Right lobe of liver (tissue), 6 donors: Measurements from ENCODE around the gene MYL2. TPM values are rescaled to one million over a fixed set of nuclear protein-coding genes. Genes with fewer than 3 reads are reported as not detected.

Experiments used
- ATAC-seq, 4 donors: fragments of 200-7000 bp; cut with Tn5 transposase; one replicate each; pipeline ENCODE4 v1.9.1; 2020; ENCODE audit warnings: mild to moderate bottlenecking in 4 of 4, moderate library complexity in 4 of 4
- DNase-seq, 3 donors: peaks; one replicate each; pipeline ENCODE4 v3.0.0-alpha.2; 2020
- H3K27ac ChIP-seq, 3 donors: fragments of 200-600 bp; one replicate each; pipeline ENCODE4 v1.8.0; 2022
- H3K27me3 ChIP-seq, 2 donors: fragments of 200-600 bp; one replicate each; pipeline ENCODE4 v1.8.0; 2022
- H3K36me3 ChIP-seq, 4 donors: fragments of 200-600 bp; sonication (generic) in 1 of 4; one replicate each; pipeline versions ENCODE4 v1.5.1 to v1.8.0; 2017 to 2022; ENCODE audit warnings: control low read depth in 1 of 4
- H3K4me1 ChIP-seq, 4 donors: fragments of 200-600 bp; sonication (generic) in 1 of 4; one replicate each; pipeline versions ENCODE4 v1.5.1 to v1.8.0; 2017 to 2022; ENCODE audit warnings: control low read depth in 1 of 4
- H3K4me3 ChIP-seq, 3 donors: fragments of 200-600 bp; one replicate each; pipeline ENCODE4 v1.8.0; 2022
- H3K9me3 ChIP-seq, 4 donors: fragments of 200-600 bp; sonication (generic) in 1 of 4; one replicate each; pipeline versions ENCODE4 v1.5.1 to v1.8.0; 2017 to 2022; ENCODE audit warnings: control low read depth in 1 of 4
- POLR2A ChIP-seq: fragments of 450-650 bp; IDR thresholded peaks from one replicate; pipeline ENCODE4 v1.6.1; 2017; ENCODE audit warnings: antibody characterized with exemption, mild to moderate bottlenecking
- WGBS: methylation state at CpG from one replicate; pipeline ENCODE4 v1.1.6; 2018; ENCODE audit warnings: low coverage, low lambda C conversion rate; ENCODE audit not compliant: insufficient coverage; ENCODE audit errors: missing lambda C conversion rate; 5-methylcytosine and 5-hydroxymethylcytosine counted together
- intact Hi-C, 2 donors: fragments of 100-400 bp; cut with DNase I; formaldehyde crosslinking; loops; one replicate each; pipeline versions ENCODE4 v1.11.2 to v1.14.1; 2022
- total RNA-seq, 6 experiments: library from RNA; depleted of rRNA in 2 of 6; stranded (reverse); fragments of >200 nt in 2 of 6; fragmentation: NEBNext Ultra II Directional in 3 of 6; extraction: Animal tissue kit (Norgen Biotek cat#: 25700) in 3 of 6; gene quantifications; one replicate each; pipeline versions ENCODE4 v1.1.0 to v1.2.4, GENCODE V29; 2016 to 2023
- TF ChIP-seq, protein P1 (sequence below), 4 donors: fragments of 200-600 bp in 3 of 4; fragments of 450-650 bp in 1 of 4; IDR thresholded peaks; one replicate each; pipeline versions ENCODE4 v1.5.1 to v1.8.0; 2016 to 2022; ENCODE audit warnings: antibody characterized with exemption in 4 of 4, mild to moderate bottlenecking in 2 of 4
- donor health status: DM: no; HTN: yes; CAD: no.
- donor health status: DM: no; HTN: no; CAD: no.
- donor health status: DM: no; HTN: no; CAD: no.
- donor health status: DM: no; HTN: yes; CAD: no.
- donor health status: DM: no; HTN: yes; CAD: no.

The MYL2 gene
- total RNA-seq, 6 experiments from 2014 or later: 0.49 to 4.3 (median 1.0) TPM

DNA sequence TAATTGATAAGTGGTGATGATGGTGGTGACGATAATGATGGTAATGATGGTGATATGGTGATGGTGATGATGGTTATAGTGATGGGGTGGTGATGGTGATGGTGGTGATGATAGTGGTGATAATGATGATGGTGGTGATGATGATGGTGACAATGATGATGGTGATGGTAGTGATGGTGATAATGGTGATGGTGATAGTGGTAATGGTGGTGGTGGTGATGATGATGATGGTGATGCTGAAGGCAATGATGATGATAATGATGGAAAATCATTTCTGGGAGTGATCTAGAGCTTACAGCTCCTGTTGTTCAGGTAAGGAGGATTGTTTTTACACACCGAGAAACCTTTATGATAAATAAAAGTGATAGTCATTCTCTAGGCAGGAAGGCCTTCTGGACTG lies 39.7 kb downstream of the MYL2 start:
- TF ChIP-seq, protein P1, sequence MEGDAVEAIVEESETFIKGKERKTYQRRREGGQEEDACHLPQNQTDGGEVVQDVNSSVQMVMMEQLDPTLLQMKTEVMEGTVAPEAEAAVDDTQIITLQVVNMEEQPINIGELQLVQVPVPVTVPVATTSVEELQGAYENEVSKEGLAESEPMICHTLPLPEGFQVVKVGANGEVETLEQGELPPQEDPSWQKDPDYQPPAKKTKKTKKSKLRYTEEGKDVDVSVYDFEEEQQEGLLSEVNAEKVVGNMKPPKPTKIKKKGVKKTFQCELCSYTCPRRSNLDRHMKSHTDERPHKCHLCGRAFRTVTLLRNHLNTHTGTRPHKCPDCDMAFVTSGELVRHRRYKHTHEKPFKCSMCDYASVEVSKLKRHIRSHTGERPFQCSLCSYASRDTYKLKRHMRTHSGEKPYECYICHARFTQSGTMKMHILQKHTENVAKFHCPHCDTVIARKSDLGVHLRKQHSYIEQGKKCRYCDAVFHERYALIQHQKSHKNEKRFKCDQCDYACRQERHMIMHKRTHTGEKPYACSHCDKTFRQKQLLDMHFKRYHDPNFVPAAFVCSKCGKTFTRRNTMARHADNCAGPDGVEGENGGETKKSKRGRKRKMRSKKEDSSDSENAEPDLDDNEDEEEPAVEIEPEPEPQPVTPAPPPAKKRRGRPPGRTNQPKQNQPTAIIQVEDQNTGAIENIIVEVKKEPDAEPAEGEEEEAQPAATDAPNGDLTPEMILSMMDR (IDR thresholded peaks at IDR 0.05): no peak
- no peak overlapping the region for H3K4me3 ChIP-seq
- intact Hi-C loops: loop anchor here in 1 of 2 donors (10.0 kb wide), 1 partner anchor 176 kb away; no protein-coding TSS in a partner anchor
- H3K36me3 ChIP-seq: no peaks in the 10 kb centered on the region
- no peak for DNase-seq
- H3K27ac ChIP-seq: no peak overlapping the region
- H3K4me1 ChIP-seq: no peaks in the 10 kb centered on the region
- no peaks in the 10 kb centered on the region for H3K9me3 ChIP-seq
- ATAC-seq: no peak
- H3K27me3 ChIP-seq: no peaks in the 10 kb centered on the region
- WGBS: 61% methylated on average over 2 of the region's 2 CpGs

DNA sequence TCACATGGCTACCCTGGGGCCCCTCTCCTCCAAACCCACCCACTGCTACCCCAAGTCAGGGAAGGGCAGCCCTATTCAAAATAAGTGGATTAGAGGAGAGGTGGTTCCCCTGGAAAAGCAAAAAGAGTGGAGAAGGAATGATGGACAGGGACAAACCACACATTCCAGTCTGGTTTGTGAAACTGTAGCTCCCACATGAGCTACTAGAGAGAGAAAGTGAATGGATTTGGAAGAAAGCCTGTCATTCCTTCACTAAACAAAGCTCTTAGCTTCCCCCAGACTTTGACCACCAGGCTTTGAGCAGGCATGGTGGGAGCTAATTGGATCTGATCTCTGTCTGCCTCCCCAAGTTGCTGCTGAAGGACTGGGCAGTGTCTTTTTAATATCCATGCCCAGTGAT lies 45.6 kb downstream of the MYL2 start:
- no peak for ATAC-seq
- no peaks in the 10 kb centered on the region for H3K27me3 ChIP-seq
- H3K9me3 ChIP-seq: no peaks in the 10 kb centered on the region
- no peak overlapping the region for H3K4me3 ChIP-seq
- no peak overlapping the region for H3K27ac ChIP-seq
- no peak for DNase-seq
- intact Hi-C loops: no loop called here
- TF ChIP-seq, protein P1 (IDR thresholded peaks at IDR 0.05): no peak
- TF ChIP-seq POLR2A: no peak
- no peaks in the 10 kb centered on the region for H3K36me3 ChIP-seq
- H3K4me1 ChIP-seq: no peaks in the 10 kb centered on the region

DNA sequence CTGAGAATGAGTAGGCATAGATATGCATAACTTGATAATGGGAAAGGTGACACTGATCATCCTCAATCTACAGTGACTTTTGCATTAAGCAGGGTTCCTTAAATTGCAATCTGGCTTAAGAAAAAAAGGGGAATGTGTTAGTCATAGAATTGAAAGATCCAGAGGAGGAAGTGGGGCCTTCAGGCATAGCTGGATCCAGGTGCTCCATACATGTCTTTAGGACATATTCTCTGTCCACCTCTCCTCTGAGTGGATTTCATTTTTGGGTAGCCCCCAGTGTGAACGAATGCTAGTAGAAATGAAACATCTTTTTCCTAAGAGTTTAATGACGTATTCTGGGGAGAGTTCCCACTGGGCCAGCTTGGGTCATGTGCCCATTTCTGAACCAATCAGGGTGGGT lies 46.0 kb downstream of the MYL2 start:
- H3K36me3 ChIP-seq: no peaks in the 10 kb centered on the region
- no peak overlapping the region for H3K27ac ChIP-seq
- H3K4me1 ChIP-seq: no peaks in the 10 kb centered on the region
- TF ChIP-seq, protein P1 (IDR thresholded peaks at IDR 0.05): no peak
- no peak for TF ChIP-seq POLR2A
- DNase-seq (no peak), ATAC-seq (no peak)
- WGBS: 70% methylated on average over 2 of the region's 2 CpGs
- intact Hi-C loops: no loop called here
- H3K4me3 ChIP-seq: no peak overlapping the region
- no peaks in the 10 kb centered on the region for H3K9me3 ChIP-seq
- H3K27me3 ChIP-seq: no peaks in the 10 kb centered on the region

DNA sequence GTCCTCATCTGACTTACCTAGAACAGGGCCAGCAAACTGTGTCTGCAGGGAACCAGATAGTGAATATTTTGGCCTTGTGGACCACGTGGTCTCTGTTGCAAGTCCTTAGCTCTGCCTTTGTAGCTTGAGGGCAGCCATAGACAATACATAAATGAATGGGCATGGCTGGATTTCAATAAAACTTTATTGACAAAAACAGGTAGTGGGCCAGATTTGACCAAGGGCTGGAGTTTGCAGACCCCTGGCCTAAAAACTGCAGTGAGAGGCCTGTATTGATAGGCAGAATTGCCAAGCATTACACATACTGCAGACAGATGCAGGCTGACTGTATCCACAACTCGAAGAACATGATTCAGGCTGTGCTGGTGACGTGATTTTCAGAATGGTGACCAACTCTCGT lies 48.3 kb downstream of the MYL2 start:
- DNase-seq (no peak), ATAC-seq (no peak)
- no peaks in the 10 kb centered on the region for H3K36me3 ChIP-seq
- no peak overlapping the region for H3K4me3 ChIP-seq
- H3K9me3 ChIP-seq: no peaks in the 10 kb centered on the region
- WGBS: 80% methylated on average over 4 of the region's 4 CpGs
- H3K27me3 ChIP-seq: no peaks in the 10 kb centered on the region
- TF ChIP-seq, protein P1 (IDR thresholded peaks at IDR 0.05): no peak
- TF ChIP-seq POLR2A: no peak
- H3K27ac ChIP-seq: no peak overlapping the region
- intact Hi-C loops: no loop called here
- H3K4me1 ChIP-seq: no peaks in the 10 kb centered on the region

DNA sequence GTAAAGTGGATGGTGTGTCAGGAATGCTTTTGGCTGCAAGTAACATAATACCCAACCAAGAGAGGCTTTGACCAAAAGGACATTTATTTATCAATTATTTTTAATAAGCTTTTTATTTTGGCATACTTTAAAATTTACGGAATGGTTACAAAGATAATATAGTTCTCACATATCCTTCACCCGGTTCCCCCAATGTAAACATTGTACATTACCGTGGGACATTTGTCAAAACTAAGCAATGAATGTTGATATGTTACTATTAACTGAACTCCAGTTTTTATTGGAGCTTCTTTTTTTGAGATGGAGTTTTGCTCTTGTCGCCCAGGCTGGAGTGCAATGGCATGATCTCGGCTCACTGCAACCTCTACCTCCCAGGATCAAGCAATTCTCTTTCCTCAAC lies 50.6 kb downstream of the MYL2 start:
- no peaks in the 10 kb centered on the region for H3K27me3 ChIP-seq
- H3K27ac ChIP-seq: no peak overlapping the region
- H3K9me3 ChIP-seq: no peaks in the 10 kb centered on the region
- ATAC-seq (no peak), DNase-seq (no peak)
- H3K4me1 ChIP-seq: no peaks in the 10 kb centered on the region
- 75% methylated on average over 5 of the region's 5 CpGs for WGBS
- TF ChIP-seq, protein P1 (IDR thresholded peaks at IDR 0.05): no peak
- no peak for TF ChIP-seq POLR2A
- intact Hi-C loops: no loop called here
- no peak overlapping the region for H3K4me3 ChIP-seq
- H3K36me3 ChIP-seq: no peaks in the 10 kb centered on the region
